Astrocyte of the cerebellum (primary cell): Measurements from ENCODE around the gene SEMA4B.
"Not testable (repeated sequence)": the region's sequence is repeated elsewhere in the genome, so short reads cannot be mapped to it uniquely, and the experiment has no call there.

Experiments
- DNase-seq: peaks from one replicate; pipeline ENCODE4 v3.0.0-alpha.2; 2011; ENCODE audit warnings: low read depth
- H3K4me3 ChIP-seq: 2 replicates; pipeline ENCODE4 v1.5.1; 2011; ENCODE audit warnings: mild to moderate bottlenecking, low read depth, low read length, moderate library complexity
- CTCF ChIP-seq: IDR thresholded peaks from 2 replicates; pipeline ENCODE4 v1.5.1; 2012; ENCODE audit warnings: low read length, low read depth, moderate library complexity, mild to moderate bottlenecking; ENCODE audit errors: missing control alignments
- in situ Hi-C: cut with HindIII; loops from 2 replicates; pipeline ENCODE4 v1.10.0; 2017; ENCODE audit warnings: low sequenced_read_pairs

Gene SEMA4B

GRCh38 chr15:90241343-90242192 is 40.4 kb downstream of the SEMA4B start:
- DNase-seq: no peak
- no peak overlapping the region for H3K4me3 ChIP-seq
- no peak for TF ChIP-seq CTCF
- in situ Hi-C loops: no loop called here

GRCh38 chr15:90243943-90244639 is 43.0 kb downstream of the SEMA4B start:
- no peak for DNase-seq
- no peak for TF ChIP-seq CTCF
- in situ Hi-C loops: no loop called here
- H3K4me3 ChIP-seq: no peak overlapping the region

- no peak for TF ChIP-seq CTCF
- peak overlapping the region; percentile 58 for H3K4me3 ChIP-seq
- DNase-seq: no peak
- in situ Hi-C loops: no loop called here
Observed at GRCh38 chr15:90248789-90249202, 47.7 kb downstream of the SEMA4B start.

GRCh38 chr15:90249203-90249863 is 48.2 kb downstream of the SEMA4B start, which contains the start of gene TTLL13:
TTLL13 (plus strand) TSS chr15:90249556; CDS start chr15:90250631, 1,075 bp downstream.
- TF ChIP-seq CTCF: no peak
- H3K4me3 ChIP-seq: peak within 1 kb of the TSS; percentile 58
- in situ Hi-C loops: no loop called here
- DNase-seq: peak; percentile 39

GRCh38 chr15:90257776-90258175 is 56.6 kb downstream of the SEMA4B start:
- in situ Hi-C loops: no loop called here
- no peak overlapping the region for H3K4me3 ChIP-seq
- TF ChIP-seq CTCF: no peak
- DNase-seq: no peak

GRCh38 chr15:90259524-90259923 is 58.4 kb downstream of the SEMA4B start:
- no peak for DNase-seq
- TF ChIP-seq CTCF: no peak
- in situ Hi-C loops: no loop called here
- no peak overlapping the region for H3K4me3 ChIP-seq

- in situ Hi-C loops, H3K4me3 ChIP-seq, DNase-seq: not testable (repeated sequence)
Observed at GRCh38 chr15:90260731-90261130, 59.6 kb downstream of the SEMA4B start.
